Astrocyte (in vitro differentiated cells and primary cell): ENCODE measurements around the gene HLCS.

Experiments used
- CTCF ChIP-seq: IDR thresholded peaks from 2 replicates; pipeline ENCODE4 v1.5.1; 2011; ENCODE audit warnings: low read depth, mild to moderate bottlenecking, inconsistent platforms, low read length, moderate library complexity; ENCODE audit not compliant: insufficient read depth
- EZH2 ChIP-seq: IDR thresholded peaks from 2 replicates; pipeline ENCODE4 v1.6.1; 2012; ENCODE audit warnings: mild to moderate bottlenecking, low read length, inconsistent platforms; ENCODE audit not compliant: insufficient read depth

GRCh38 chr21:36864974-36865373 is 101.5 kb downstream of the HLCS start:
- no peak for TF ChIP-seq CTCF
- TF ChIP-seq EZH2: no peak
